ENCODE measurements around the gene PCDHB11. TPM values are rescaled to one million over a fixed set of nuclear protein-coding genes. Genes with fewer than 3 reads are reported as not detected.
"Not testable (repeated sequence)": the region's sequence is repeated elsewhere in the genome, so short reads cannot be mapped to it uniquely, and the experiment has no call there.

PCDHB11 gene
- total RNA-seq, 6 experiments from 2014 or later = 0.33 to 0.54 (median 0.47) TPM

GRCh38 chr5:141186897-141187512, 12.4 kb upstream of the PCDHB11 start, which contains the start of gene PCDHB9:
Gene PCDHB9 (plus strand): TSS chr5:141187161. CDS start chr5:141187319, 158 bp downstream.
- Mint-ChIP-seq H3K4me1 (ENCODE audit: low read depth) (peaks cover 29% of the 10 kb centered on the region), H3K36me3 (ENCODE audit: low read depth) (peaks cover 17% of the 10 kb centered on the region), H3K4me3 (peak within 1 kb of the TSS; percentile 89), H3K27ac (peak within 1 kb of the TSS; percentile 30; the same call in 1 of the 2 replicates), H3K27me3 (ENCODE audit: insufficient read depth) (peaks cover 16% of the 10 kb centered on the region), H3K9me3 (peaks cover 21% of the 10 kb centered on the region)
- TF ChIP-seq, protein P1, sequence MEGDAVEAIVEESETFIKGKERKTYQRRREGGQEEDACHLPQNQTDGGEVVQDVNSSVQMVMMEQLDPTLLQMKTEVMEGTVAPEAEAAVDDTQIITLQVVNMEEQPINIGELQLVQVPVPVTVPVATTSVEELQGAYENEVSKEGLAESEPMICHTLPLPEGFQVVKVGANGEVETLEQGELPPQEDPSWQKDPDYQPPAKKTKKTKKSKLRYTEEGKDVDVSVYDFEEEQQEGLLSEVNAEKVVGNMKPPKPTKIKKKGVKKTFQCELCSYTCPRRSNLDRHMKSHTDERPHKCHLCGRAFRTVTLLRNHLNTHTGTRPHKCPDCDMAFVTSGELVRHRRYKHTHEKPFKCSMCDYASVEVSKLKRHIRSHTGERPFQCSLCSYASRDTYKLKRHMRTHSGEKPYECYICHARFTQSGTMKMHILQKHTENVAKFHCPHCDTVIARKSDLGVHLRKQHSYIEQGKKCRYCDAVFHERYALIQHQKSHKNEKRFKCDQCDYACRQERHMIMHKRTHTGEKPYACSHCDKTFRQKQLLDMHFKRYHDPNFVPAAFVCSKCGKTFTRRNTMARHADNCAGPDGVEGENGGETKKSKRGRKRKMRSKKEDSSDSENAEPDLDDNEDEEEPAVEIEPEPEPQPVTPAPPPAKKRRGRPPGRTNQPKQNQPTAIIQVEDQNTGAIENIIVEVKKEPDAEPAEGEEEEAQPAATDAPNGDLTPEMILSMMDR (IDR thresholded peaks at IDR 0.05) = peak; percentile 88
- DNase-seq = peak; percentile 58

DNA sequence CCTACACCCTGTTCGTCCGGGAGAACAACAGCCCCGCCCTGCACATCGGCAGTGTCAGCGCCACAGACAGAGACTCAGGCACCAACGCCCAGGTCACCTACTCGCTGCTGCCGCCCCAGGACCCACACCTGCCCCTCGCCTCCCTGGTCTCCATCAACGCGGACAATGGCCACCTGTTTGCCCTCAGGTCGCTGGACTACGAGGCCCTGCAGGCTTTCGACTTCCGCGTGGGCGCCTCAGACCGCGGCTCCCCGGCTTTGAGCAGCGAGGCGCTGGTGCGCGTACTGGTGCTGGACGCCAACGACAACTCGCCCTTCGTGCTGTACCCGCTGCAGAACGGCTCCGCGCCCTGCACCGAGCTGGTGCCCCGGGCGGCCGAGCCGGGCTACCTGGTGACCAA, 10.7 kb upstream of the PCDHB11 start:
- Mint-ChIP-seq H3K4me1 (ENCODE audit: low read depth) (peaks cover 25% of the 10 kb centered on the region), H3K27me3 (ENCODE audit: insufficient read depth) (peaks cover 14% of the 10 kb centered on the region), H3K9me3 (peaks cover 23% of the 10 kb centered on the region), H3K36me3 (ENCODE audit: low read depth) (peaks cover 16% of the 10 kb centered on the region)
- not testable (repeated sequence) for H3K4me3 Mint-ChIP-seq, H3K27ac Mint-ChIP-seq, DNase-seq

- Mint-ChIP-seq H3K36me3 (ENCODE audit: low read depth) (peaks cover 16% of the 10 kb centered on the region), H3K4me1 (ENCODE audit: low read depth) (peaks cover 25% of the 10 kb centered on the region), H3K27me3 (ENCODE audit: insufficient read depth) (peaks cover 14% of the 10 kb centered on the region), H3K9me3 (peaks cover 25% of the 10 kb centered on the region)
- not testable (repeated sequence) for DNase-seq, H3K27ac Mint-ChIP-seq, H3K4me3 Mint-ChIP-seq
Observed at GRCh38 chr5:141189131-141189530, 10.3 kb upstream of the PCDHB11 start.

GRCh38 chr5:141192110-141192725, 7.2 kb upstream of the PCDHB11 start, which contains the start of gene PCDHB10:
Gene PCDHB10 (plus strand): TSS chr5:141192353. CDS start chr5:141192553, 200 bp downstream.
- TF ChIP-seq, protein P1 (IDR thresholded peaks at IDR 0.05) = peak; percentile 86
- Mint-ChIP-seq H3K36me3 (ENCODE audit: low read depth) (peaks cover 18% of the 10 kb centered on the region), H3K27me3 (ENCODE audit: insufficient read depth) (peaks cover 9% of the 10 kb centered on the region), H3K4me3 (peak within 1 kb of the TSS; percentile 76), H3K27ac (no peak within 1 kb of the TSS), H3K9me3 (peaks cover 38% of the 10 kb centered on the region), H3K4me1 (ENCODE audit: low read depth) (peaks cover 20% of the 10 kb centered on the region)
- DNase-seq = peak; percentile 33

GRCh38 chr5:141194332-141194731, 5.1 kb upstream of the PCDHB11 start:
- not testable (repeated sequence) for H3K4me3 Mint-ChIP-seq; H3K27ac Mint-ChIP-seq; H3K27me3 Mint-ChIP-seq (ENCODE audit: insufficient read depth); DNase-seq
- Mint-ChIP-seq H3K36me3 (ENCODE audit: low read depth) (peaks cover 13% of the 10 kb centered on the region), H3K4me1 (ENCODE audit: low read depth) (peaks cover 13% of the 10 kb centered on the region; the same call in 1 of the 2 replicates), H3K9me3 (peaks cover 37% of the 10 kb centered on the region)

DNA sequence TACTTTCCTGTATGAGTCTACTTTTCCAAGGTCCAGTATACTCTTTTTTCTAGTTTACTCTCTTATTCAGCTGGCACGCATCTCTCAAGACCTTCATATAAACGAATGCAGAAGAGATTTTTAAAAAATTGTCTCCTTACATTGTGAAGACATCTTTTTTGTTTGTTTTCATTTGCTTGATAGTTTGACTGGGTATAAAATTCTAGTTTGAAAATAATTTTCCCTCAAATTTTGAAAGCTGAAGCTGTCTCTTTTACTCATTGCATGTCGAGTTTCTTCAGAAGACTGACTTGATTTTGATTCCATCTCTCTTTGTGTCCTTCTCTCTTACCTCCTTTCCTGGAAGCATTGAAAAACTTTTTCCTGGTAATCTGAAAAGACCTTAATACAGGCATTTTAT, 3.1 kb upstream of the PCDHB11 start:
- H3K27ac Mint-ChIP-seq = no peak overlapping the region
- peaks cover 46% of the 10 kb centered on the region for H3K9me3 Mint-ChIP-seq
- TF ChIP-seq, protein P1 (IDR thresholded peaks at IDR 0.05) = no peak
- no peak for DNase-seq
- peaks cover 19% of the 10 kb centered on the region for H3K36me3 Mint-ChIP-seq (ENCODE audit: low read depth)
- H3K4me1 Mint-ChIP-seq (ENCODE audit: low read depth) = peaks cover 13% of the 10 kb centered on the region; the same call in 1 of the 2 replicates
- no peaks in the 10 kb centered on the region; the same call in 1 of the 2 replicates for H3K27me3 Mint-ChIP-seq (ENCODE audit: insufficient read depth)
- no peak overlapping the region for H3K4me3 Mint-ChIP-seq

- not testable (repeated sequence) for H3K27me3 Mint-ChIP-seq (ENCODE audit: insufficient read depth); DNase-seq; H3K4me3 Mint-ChIP-seq; H3K27ac Mint-ChIP-seq; H3K4me1 Mint-ChIP-seq (ENCODE audit: low read depth)
- peaks cover 13% of the 10 kb centered on the region for H3K36me3 Mint-ChIP-seq (ENCODE audit: low read depth)
- peaks cover 43% of the 10 kb centered on the region for H3K9me3 Mint-ChIP-seq
Observed at GRCh38 chr5:141201126-141201525, 1.7 kb downstream of the PCDHB11 start.

- not testable (repeated sequence) for DNase-seq; H3K4me1 Mint-ChIP-seq (ENCODE audit: low read depth); H3K27ac Mint-ChIP-seq; H3K36me3 Mint-ChIP-seq (ENCODE audit: low read depth); H3K4me3 Mint-ChIP-seq; H3K27me3 Mint-ChIP-seq (ENCODE audit: insufficient read depth)
- H3K9me3 Mint-ChIP-seq = peaks cover 38% of the 10 kb centered on the region
Observed at GRCh38 chr5:141201646-141202045, 2.2 kb downstream of the PCDHB11 start.
